HepG2 (cell line): ENCODE data around the gene AGBL3. TPM values are rescaled to one million over a fixed set of nuclear protein-coding genes. Genes with fewer than 3 reads are reported as not detected.
A peak's percentile ranks its signal among the peaks of the same experiment; 100 is the strongest.

ENCODE experiments used
- ARHGAP35 ChIP-seq: sonication (generic); formaldehyde crosslinking; IDR thresholded peaks from 2 replicates; pipeline ENCODE4 v1.9.0; 2022; ENCODE audit warnings: mild to moderate bottlenecking, inconsistent platforms, moderate library complexity, missing genetic modification reagents, borderline replicate concordance
- BRD4 ChIP-seq: sonication (generic); formaldehyde crosslinking; IDR thresholded peaks from 2 replicates; pipeline ENCODE4 v1.4.0; 2020; ENCODE audit warnings: missing genetic modification reagents
- BRF2 ChIP-seq: sonication (generic); formaldehyde crosslinking; IDR thresholded peaks from 2 replicates; pipeline ENCODE4 v1.8.1; 2022; ENCODE audit warnings: mild to moderate bottlenecking, missing genetic modification reagents
- CEBPZ ChIP-seq: IDR thresholded peaks from 2 replicates; pipeline ENCODE4 v1.6.1; 2012; ENCODE audit warnings: low read length, improper control_type of control experiment
- E2F2 ChIP-seq: sonication (generic); formaldehyde crosslinking; IDR thresholded peaks from 2 replicates; pipeline ENCODE4 v1.4.0; 2020; ENCODE audit warnings: missing genetic modification reagents, borderline replicate concordance
- FOXK2 ChIP-seq: fragments of 450-650 bp; IDR thresholded peaks from 2 replicates; pipeline ENCODE4 v1.6.1; 2016
- GTF3A ChIP-seq: sonication (generic); formaldehyde crosslinking; conservative IDR thresholded peaks from 2 replicates; pipeline ENCODE4 v1.4.0; 2020; ENCODE audit warnings: mild to moderate bottlenecking, missing genetic modification reagents
- NCOA5 ChIP-seq: sonication (generic); formaldehyde crosslinking; IDR thresholded peaks from 2 replicates; pipeline ENCODE4 v1.4.0; 2020; ENCODE audit warnings: missing genetic modification reagents
- NFRKB ChIP-seq: fragments of 450-650 bp; IDR thresholded peaks from 2 replicates; pipeline ENCODE4 v1.6.1; 2017
- NR1H2 ChIP-seq: sonication (generic); formaldehyde crosslinking; IDR thresholded peaks from 2 replicates; pipeline ENCODE4 v1.8.1; 2022; ENCODE audit warnings: low read depth, missing genetic modification reagents, borderline replicate concordance
- NR2C2 ChIP-seq: sonication (generic); formaldehyde crosslinking; IDR thresholded peaks from 2 replicates; pipeline ENCODE4 v1.4.0; 2020; ENCODE audit warnings: missing genetic modification reagents, mild to moderate bottlenecking, moderate library complexity, borderline replicate concordance
- PHF8 ChIP-seq: sonication (generic); formaldehyde crosslinking; IDR thresholded peaks from 2 replicates; pipeline ENCODE4 v1.5.0; 2020; ENCODE audit warnings: missing genetic modification reagents
- REST ChIP-seq, 2 experiments: IDR thresholded peaks; 2 replicates each; pipeline ENCODE4 v1.6.1; 2011 to 2012; ENCODE audit warnings: low read length in 2 of 2, borderline replicate concordance in 1 of 2, low read depth in 1 of 2, mild to moderate bottlenecking in 1 of 2, moderate library complexity in 1 of 2
- SAFB2 ChIP-seq: sonication (generic); formaldehyde crosslinking; IDR thresholded peaks from 2 replicates; pipeline ENCODE4 v1.5.1; 2020; ENCODE audit warnings: missing genetic modification reagents, low read depth, mild to moderate bottlenecking, borderline replicate concordance
- SCMH1 ChIP-seq: sonication (generic); formaldehyde crosslinking; IDR thresholded peaks from 2 replicates; pipeline ENCODE4 v1.9.0; 2021; ENCODE audit warnings: missing genetic modification reagents, mild to moderate bottlenecking, borderline replicate concordance
- ZMAT3 ChIP-seq: sonication (generic); formaldehyde crosslinking; conservative IDR thresholded peaks from 2 replicates; pipeline ENCODE4 v1.7.0; 2021; ENCODE audit warnings: missing genetic modification reagents
- ZNF160 ChIP-seq: sonication (generic); formaldehyde crosslinking; IDR thresholded peaks from 2 replicates; pipeline ENCODE4 v1.8.0; 2022; ENCODE audit warnings: mild to moderate bottlenecking, inconsistent platforms, missing genetic modification reagents
- ZNF704 ChIP-seq: sonication (generic); formaldehyde crosslinking; IDR thresholded peaks from 2 replicates; pipeline ENCODE4 v1.8.1; 2023; ENCODE audit warnings: mild to moderate bottlenecking, inconsistent platforms, moderate library complexity, missing genetic modification reagents, borderline replicate concordance
- ZNF724P ChIP-seq: sonication (generic); formaldehyde crosslinking; IDR thresholded peaks from 2 replicates; pipeline ENCODE4 v1.8.0; 2022; ENCODE audit warnings: missing genetic modification reagents, borderline replicate concordance
- polyA plus RNA-seq, 8 experiments: library from polyadenylated mRNA; depleted of rRNA in 3 of 8; stranded (reverse) in 7 of 8; unstranded in 1 of 8; fragments of >200 nt; fragmentation: Illumina TruSeq in 4 of 8; extraction: Trizol in 4 of 8; gene quantifications; 2 replicates each; pipeline versions ENCODE4 v1.2.1 to v1.2.3, GENCODE V29; 2011 to 2016; ENCODE audit warnings: low read depth in 4 of 8, missing spikeins in 1 of 8, mixed read lengths in 1 of 8; ENCODE audit not compliant: insufficient read depth in 1 of 8
- total RNA-seq, 5 experiments: library from RNA; depleted of rRNA; stranded (reverse); fragments of >200 nt; fragmentation: Illumina TruSeq; extraction: Trizol; gene quantifications; 2 replicates each; pipeline ENCODE4 v1.2.3, GENCODE V29; 2016; ENCODE audit warnings: low read depth in 1 of 5

Gene AGBL3
- total and polyA plus RNA-seq, 2 of the 13 experiments (the other 11 are each of a cell fraction or from before 2014, with no cell fraction given) = 2.2 to 7.2 TPM

- TF ChIP-seq CEBPZ (no peak), ZNF724P (CRISPR knock-in tag) (0 out of 2 replicates have a peak, but pooled peaks have one; percentile 62), NFRKB (no peak), PHF8 (CRISPR knock-in tag) (no peak), FOXK2 (0 out of 2 replicates have a peak, but pooled peaks have one; percentile 19), NR2C2 (CRISPR knock-in tag) (peak; percentile 80), SAFB2 (CRISPR knock-in tag) (no peak), E2F2 (CRISPR knock-in tag) (no peak), BRD4 (0 out of 2 replicates have a peak, but pooled peaks have one; percentile 51), SCMH1 (CRISPR knock-in tag) (no peak), ZNF704 (no peak), ZNF160 (CRISPR knock-in tag) (no peak), REST (IDR thresholded peaks at IDR 0.05; ENCODE audit: borderline replicate concordance in 1 of 2, low read depth in 1 of 2, low read length in 2 of 2) (0 out of 4 replicates have a peak, but pooled peaks of 1 of the 2 experiments have one; percentile 19), BRF2 (no peak), ZMAT3 (no peak), GTF3A (no peak), ARHGAP35 (CRISPR knock-in tag) (no peak), NR1H2 (CRISPR knock-in tag) (no peak), NCOA5 (no peak)
Measured at GRCh38 chr7:134997214-134997885, 11.0 kb downstream of the AGBL3 start (continued).
